ENCODE data around the gene CYB5RL. TPM values are rescaled to one million over a fixed set of nuclear protein-coding genes. Genes with fewer than 3 reads are reported as not detected.
"Not testable (repeated sequence)": the region's sequence is repeated elsewhere in the genome, so short reads cannot be mapped to it uniquely, and the experiment has no call there.

The CYB5RL gene
- total RNA-seq, 1 donor from 2014 or later, result 9.0 TPM

- no peak overlapping the region for H3K4me3 ChIP-seq
- no peaks in the 10 kb centered on the region for H3K27me3 ChIP-seq (ENCODE audit: low read depth)
- ATAC-seq (no peak), DNase-seq (no peak)
- no peaks in the 10 kb centered on the region for H3K9me3 ChIP-seq
- H3K4me1 ChIP-seq, result no peaks in the 10 kb centered on the region
- H3K27ac ChIP-seq, result no peak overlapping the region
- no peak for TF ChIP-seq CTCF (IDR thresholded peaks at IDR 0.05)
- peaks cover 100% of the 10 kb centered on the region for H3K36me3 ChIP-seq
- intact Hi-C loops (cut with DNase I), result no loop called here
Observed at GRCh38 chr1:54212872-54213271, 13.0 kb upstream of the CYB5RL start.

- H3K36me3 ChIP-seq, result peaks cover 78% of the 10 kb centered on the region
- H3K4me1 ChIP-seq; ATAC-seq; H3K27ac ChIP-seq; H3K4me3 ChIP-seq; intact Hi-C loops (cut with DNase I); H3K27me3 ChIP-seq (ENCODE audit: low read depth); DNase-seq; H3K9me3 ChIP-seq: not testable (repeated sequence)
Observed at GRCh38 chr1:54207896-54208295, 8.1 kb upstream of the CYB5RL start.

- ATAC-seq (no peak), DNase-seq (no peak)
- TF ChIP-seq CTCF (IDR thresholded peaks at IDR 0.05), result no peak
- Histone ChIP-seq H3K27me3 (ENCODE audit: low read depth) (no peaks in the 10 kb centered on the region), H3K27ac (no peak overlapping the region), H3K36me3 (peaks cover 78% of the 10 kb centered on the region), H3K4me3 (no peak overlapping the region), H3K4me1 (no peaks in the 10 kb centered on the region), H3K9me3 (no peaks in the 10 kb centered on the region)
- intact Hi-C loops (cut with DNase I), result no loop called here
Observed at GRCh38 chr1:54207287-54207686, 7.5 kb upstream of the CYB5RL start.

- no peak overlapping the region for H3K27ac ChIP-seq
- intact Hi-C loops (cut with DNase I), result no loop called here
- H3K27me3 ChIP-seq (ENCODE audit: low read depth), result no peaks in the 10 kb centered on the region
- DNase-seq (no peak), ATAC-seq (no peak)
- no peak for TF ChIP-seq CTCF (IDR thresholded peaks at IDR 0.05)
- peaks cover 17% of the 10 kb centered on the region for H3K4me1 ChIP-seq
- no peaks in the 10 kb centered on the region for H3K9me3 ChIP-seq
- H3K4me3 ChIP-seq, result no peak overlapping the region
- peaks cover 47% of the 10 kb centered on the region for H3K36me3 ChIP-seq
Observed at GRCh38 chr1:54204199-54204598, 4.4 kb upstream of the CYB5RL start.

GRCh38 chr1:54200519-54200997 lies 728 bp upstream of the CYB5RL start:
- Histone ChIP-seq H3K4me3 (peak overlapping the region; percentile 99), H3K36me3 (peaks cover 17% of the 10 kb centered on the region), H3K9me3 (no peaks in the 10 kb centered on the region), H3K4me1 (peaks cover 23% of the 10 kb centered on the region), H3K27ac (peak overlapping the region; percentile 83), H3K27me3 (ENCODE audit: low read depth) (no peaks in the 10 kb centered on the region)
- DNase-seq, result no peak
- TF ChIP-seq CTCF (IDR thresholded peaks at IDR 0.05), result no peak
- intact Hi-C loops (cut with DNase I), result no loop called here
- ATAC-seq, result peak in 1 of 2 donors; percentile 19

GRCh38 chr1:54199151-54199764 lies 572 bp downstream of the CYB5RL start:
- peak overlapping the region; percentile 99 for H3K4me3 ChIP-seq
- ATAC-seq (peak in 1 of 2 donors; percentile 2), DNase-seq (no peak)
- no peaks in the 10 kb centered on the region for H3K27me3 ChIP-seq (ENCODE audit: low read depth)
- H3K9me3 ChIP-seq, result no peaks in the 10 kb centered on the region
- TF ChIP-seq CTCF (IDR thresholded peaks at IDR 0.05), result no peak
- peaks cover 25% of the 10 kb centered on the region for H3K36me3 ChIP-seq
- intact Hi-C loops (cut with DNase I), result no loop called here
- H3K27ac ChIP-seq, result peak overlapping the region; percentile 83
- peaks cover 23% of the 10 kb centered on the region for H3K4me1 ChIP-seq

Measured in lower lobe of right lung (tissue), 2 donors.